GM12892 (cell line): ENCODE measurements around the gene SYCN.

Source experiments
- DNase-seq: peaks from one replicate; pipeline ENCODE4 v3.0.0; 2011; ENCODE audit not compliant: insufficient read length
- FAIRE-seq: peaks from 2 replicates; lab custom pipeline; 2011; peaks lifted over from hg19 to GRCh38; lab: Jason Lieb, UNC
- POLR2A ChIP-seq: IDR thresholded peaks from 2 replicates; pipeline ENCODE4 v1.6.1; 2011; ENCODE audit warnings: low read depth, low read length, control low read depth
- POLR2AphosphoS5 ChIP-seq: IDR thresholded peaks from 2 replicates; pipeline ENCODE4 v1.6.1; 2011; ENCODE audit warnings: low read depth, low read length, control low read depth
- TAF1 ChIP-seq: IDR thresholded peaks from 2 replicates; pipeline ENCODE4 v1.6.1; 2011; ENCODE audit warnings: low read depth, mild to moderate bottlenecking, control low read depth, low read length, borderline replicate concordance

Gene SYCN

DNA sequence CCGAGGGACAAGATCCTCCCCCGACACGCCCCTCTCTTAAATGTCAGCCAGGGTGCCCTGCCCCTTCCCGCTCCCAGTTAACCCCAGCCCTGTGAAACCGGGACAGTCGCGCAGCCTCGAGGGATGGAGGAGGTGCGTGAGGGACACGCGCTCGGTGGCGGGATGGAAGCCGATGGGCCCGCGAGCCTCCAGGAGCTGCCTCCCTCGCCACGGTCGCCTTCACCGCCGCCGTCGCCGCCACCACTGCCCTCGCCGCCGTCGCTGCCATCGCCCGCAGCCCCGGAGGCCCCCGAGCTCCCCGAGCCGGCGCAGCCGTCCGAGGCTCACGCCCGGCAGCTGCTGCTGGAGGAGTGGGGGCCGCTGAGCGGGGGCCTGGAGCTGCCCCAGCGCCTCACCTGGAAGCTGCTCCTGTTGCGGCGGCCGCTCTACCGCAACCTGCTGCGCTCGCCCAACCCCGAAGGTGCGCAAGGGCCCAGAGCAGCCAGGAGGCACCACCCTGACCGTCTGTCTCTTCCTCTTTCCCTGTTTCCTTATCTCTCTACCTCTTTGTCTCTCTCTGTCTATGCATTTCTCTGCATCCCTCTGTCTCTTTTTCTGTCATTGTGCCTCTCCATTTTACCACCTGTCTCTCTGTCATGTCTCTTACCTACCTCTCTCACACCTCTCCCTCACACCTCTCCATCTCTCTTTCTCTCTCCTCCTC lies 7.1 kb downstream of the SYCN start, which contains the start of gene NCCRP1:
Gene NCCRP1, plus strand, starts transcription at position 105 of the 703 bp plus-strand sequence. Its CDS starts 19 bp downstream, at position 124.
- no peak for TF ChIP-seq POLR2AphosphoS5
- TF ChIP-seq TAF1, result no peak
- TF ChIP-seq POLR2A, result no peak
- no peak for DNase-seq
- FAIRE-seq, result no peak

DNA sequence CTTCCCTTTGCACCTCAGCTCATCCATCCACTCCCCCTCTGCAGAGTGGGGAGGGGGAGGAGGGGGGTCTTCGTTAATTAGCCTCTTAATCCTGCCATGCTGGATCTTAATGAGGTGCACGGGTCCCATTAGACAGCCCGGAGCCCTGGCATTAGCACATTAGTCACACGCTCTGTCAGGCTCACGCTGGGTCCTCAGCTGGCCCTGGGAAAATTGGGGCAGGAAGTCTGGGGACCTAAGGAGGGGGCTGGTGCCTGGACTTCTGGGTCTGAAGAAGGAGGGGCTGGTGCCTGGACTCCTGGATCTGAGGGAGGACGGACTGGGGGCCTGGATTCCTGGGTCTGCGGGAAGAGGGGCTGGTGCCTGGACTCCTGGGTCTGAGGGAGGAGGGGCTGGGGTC lies 7.7 kb downstream of the SYCN start:
- DNase-seq (no peak), FAIRE-seq (no peak)
- TF ChIP-seq POLR2A (no peak), POLR2AphosphoS5 (no peak), TAF1 (no peak)

DNA sequence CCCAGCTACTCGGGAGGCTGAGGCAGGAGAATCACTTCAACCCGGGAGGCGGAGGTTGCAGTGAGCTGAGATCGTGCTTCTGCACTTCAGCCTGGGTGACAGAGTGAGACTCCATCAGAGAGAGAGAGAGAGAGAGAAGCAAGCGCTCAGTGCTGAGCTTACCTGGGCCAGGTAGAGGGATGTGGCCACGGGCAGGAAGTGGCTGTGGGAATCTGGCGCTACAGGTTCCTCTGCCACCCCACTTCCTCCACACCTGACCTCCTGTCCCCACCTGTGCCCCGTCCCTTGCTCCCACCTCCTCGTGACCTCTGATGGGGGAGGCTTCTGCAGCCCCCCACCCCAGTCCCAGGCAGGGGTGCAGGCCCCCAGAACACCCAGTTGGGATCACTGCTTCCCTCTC lies 8.3 kb downstream of the SYCN start:
- no peak for TF ChIP-seq POLR2AphosphoS5
- TF ChIP-seq TAF1, result no peak
- TF ChIP-seq POLR2A, result no peak
- DNase-seq (no peak), FAIRE-seq (no peak)

DNA sequence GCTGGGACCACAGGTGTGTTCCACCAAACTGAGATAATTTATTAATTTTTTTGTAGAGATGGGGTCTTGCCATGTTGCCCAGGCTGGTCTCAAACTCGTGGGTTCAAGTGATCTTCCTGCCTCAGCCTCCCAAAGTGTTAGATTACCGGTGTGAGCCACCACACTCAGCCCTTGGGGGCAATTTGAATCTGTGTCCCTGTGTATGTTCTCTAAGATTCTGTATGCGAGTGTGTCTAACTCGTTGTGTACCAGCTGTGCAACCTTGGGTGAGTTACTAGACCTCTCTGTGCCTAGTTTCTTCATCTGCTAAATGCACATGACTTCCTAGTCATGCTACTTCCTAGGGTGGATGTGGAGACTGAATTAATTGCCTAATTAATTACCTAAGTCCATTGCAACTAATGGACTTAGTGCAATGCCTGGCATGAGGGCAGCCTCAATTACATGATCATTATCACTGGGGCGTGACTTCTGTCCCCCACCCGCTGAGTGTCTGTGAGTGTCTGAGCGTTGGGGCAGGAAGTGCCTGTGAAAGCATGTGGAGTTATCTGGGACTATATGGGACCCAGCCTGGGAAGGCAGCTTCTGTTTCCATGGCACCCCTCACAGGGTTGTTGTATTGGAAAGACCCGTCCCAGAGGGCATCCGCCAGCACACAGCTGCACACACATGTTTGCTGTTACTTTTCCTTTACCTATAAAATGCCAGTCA lies 9.1 kb downstream of the SYCN start:
- FAIRE-seq (no peak), DNase-seq (no peak)
- no peak for TF ChIP-seq POLR2AphosphoS5
- no peak for TF ChIP-seq POLR2A
- TF ChIP-seq TAF1, result no peak

DNA sequence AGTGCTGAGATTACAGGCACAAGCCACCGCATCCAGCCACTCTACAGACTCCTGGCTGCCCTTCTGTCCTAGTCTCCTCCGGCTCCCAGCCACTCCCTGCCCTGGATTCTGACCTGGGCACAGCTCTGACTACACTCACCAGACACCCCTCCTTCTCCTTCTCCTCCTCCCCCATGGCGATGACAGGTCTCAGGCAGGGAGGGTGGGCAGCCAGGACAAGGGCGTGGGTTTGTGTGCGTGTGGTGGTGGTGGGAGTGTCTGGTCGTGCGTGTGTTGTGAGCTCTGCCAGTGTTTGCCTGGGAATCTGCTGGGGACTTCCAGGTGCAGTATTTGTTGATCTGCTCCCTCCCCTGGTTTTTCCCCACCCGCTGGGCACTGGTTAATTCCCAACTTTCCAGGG lies 10.3 kb downstream of the SYCN start:
- TF ChIP-seq POLR2A (no peak), TAF1 (no peak), POLR2AphosphoS5 (no peak)
- DNase-seq, result no peak

DNA sequence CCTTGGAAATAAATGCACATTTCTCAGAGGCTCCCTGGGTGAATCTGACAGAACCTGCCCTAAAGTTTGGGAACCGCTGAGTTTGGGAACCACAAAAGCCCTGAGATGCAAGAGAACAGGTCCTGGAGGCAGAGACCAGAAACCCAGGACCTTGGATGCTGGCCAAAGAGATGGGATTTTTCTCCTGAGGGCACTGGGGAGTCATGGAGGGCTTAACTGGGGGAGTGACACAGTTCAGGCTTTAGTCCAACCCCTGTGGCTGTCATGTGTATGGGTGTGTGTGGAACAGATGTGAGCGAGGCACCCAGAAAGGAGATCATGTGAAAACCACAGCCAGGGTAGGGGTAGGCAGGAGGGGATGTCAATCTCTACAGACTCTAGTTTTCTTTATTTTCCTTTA lies 11.2 kb downstream of the SYCN start:
- TF ChIP-seq TAF1, result no peak
- no peak for TF ChIP-seq POLR2A
- no peak for TF ChIP-seq POLR2AphosphoS5
- FAIRE-seq (no peak), DNase-seq (no peak)

More for the DNA sequence above, 10.3 kb downstream of the SYCN start:
- FAIRE-seq, result no peak

DNA sequence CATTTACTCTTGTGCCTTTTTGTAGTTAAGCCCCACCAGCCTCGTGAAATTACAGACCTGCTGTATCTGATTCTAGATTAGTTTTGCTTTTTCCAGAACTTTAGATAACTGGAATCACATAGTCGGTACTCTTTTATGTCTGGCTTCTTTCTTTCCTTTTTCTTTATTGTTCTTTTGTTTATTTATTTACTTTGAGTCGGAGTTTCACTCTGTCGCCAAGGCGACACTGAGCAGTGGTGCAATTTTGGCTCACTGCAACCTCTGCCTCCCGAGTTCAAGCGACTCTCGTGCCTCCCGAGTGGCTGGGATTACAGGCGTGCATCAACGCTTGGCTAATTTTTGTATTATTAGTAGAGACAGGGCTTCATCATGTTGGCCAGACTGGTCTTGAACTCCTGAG lies 13.3 kb downstream of the SYCN start:
- no peak for TF ChIP-seq POLR2A
- no peak for TF ChIP-seq POLR2AphosphoS5
- TF ChIP-seq TAF1, result no peak
- DNase-seq (no peak), FAIRE-seq (no peak)

DNA sequence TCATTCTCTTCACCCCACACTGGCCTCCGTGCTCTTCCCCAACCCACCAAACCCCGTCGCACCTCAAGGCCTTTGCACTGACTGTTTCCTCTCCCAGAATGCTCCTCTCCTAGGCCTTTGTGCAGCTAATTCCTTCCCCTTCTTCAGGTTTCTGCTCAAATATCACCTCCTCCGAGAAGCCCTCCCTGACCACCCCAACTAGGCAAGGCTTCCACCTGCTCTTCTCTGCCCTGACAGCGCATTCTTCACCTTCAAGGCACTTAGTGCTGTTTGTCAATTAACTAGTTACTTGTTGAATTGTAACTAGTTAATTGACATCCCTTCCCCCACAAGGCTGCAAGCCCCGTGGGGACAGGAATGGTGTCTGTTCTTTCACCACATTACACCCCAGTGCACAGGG lies 15.1 kb downstream of the SYCN start:
- no peak for TF ChIP-seq POLR2AphosphoS5
- TF ChIP-seq POLR2A, result no peak
- TF ChIP-seq TAF1, result no peak
- no peak for FAIRE-seq
- DNase-seq, result no peak

DNA sequence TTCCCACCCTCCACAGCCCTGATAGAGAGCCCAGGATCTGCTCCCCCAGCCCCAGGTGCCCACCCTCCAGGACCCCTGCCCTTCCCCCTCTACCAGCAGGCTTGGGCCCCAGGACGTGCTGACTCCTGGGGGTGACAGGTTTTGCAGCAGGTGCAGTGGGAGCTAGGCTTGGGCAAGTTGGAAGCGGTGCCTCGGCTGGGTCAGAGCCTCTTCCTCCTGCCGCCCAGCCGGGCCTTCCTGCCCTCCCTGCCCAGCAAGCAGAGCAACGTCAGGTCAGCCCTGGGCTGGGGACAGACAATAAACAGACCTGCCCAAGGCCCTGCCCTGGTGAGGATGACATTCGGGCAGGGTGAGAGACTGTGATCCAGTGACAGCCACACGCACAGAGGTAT lies 16.5 kb downstream of the SYCN start:
- no peak for TF ChIP-seq TAF1
- TF ChIP-seq POLR2A, result no peak
- no peak for TF ChIP-seq POLR2AphosphoS5
- DNase-seq (no peak), FAIRE-seq (no peak)

DNA sequence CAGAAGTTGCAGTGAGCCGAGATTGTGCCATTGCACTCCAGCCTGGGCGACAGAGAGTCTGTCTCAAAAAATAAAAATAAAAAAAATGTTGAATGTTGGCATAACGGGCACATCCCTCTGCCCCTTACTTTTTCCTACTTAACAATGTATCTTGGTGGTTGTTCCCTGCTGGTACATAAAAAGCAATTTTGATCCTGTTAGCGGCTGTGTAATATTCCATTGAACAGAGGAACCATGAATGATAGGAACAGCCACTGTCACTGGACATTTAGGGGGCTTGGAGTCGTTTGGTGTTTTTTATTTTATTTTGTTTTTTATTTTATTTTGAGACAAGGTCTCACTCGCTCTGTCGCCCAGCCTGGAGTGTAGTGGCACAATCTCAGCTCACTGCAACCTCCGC lies 17.7 kb downstream of the SYCN start:
- FAIRE-seq, result no peak

DNA sequence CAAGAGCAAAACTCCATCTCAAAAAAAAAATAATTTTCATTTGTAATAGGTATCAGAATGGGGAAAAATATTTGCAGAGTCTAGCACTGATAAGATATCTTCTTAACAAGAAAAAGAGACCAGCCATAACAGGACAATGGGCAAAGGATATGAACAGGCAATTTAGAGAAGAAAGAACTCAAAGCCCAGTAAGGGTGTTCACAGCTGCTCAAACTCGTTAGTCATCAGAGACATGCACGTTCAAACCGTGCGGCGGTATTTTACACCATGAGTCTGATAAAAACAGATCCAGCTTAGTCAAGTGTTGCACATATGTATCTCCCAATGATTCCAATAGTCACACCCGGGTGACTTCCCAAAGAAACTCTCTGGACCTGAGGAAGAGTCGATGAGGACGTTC lies 21.0 kb downstream of the SYCN start:
- DNase-seq (no peak), FAIRE-seq (no peak)
- TF ChIP-seq POLR2AphosphoS5 (no peak), POLR2A (no peak), TAF1 (no peak)

More for the DNA sequence above, 17.7 kb downstream of the SYCN start:
- no peak for DNase-seq
- TF ChIP-seq POLR2A, result no peak
- no peak for TF ChIP-seq POLR2AphosphoS5
- TF ChIP-seq TAF1, result no peak

DNA sequence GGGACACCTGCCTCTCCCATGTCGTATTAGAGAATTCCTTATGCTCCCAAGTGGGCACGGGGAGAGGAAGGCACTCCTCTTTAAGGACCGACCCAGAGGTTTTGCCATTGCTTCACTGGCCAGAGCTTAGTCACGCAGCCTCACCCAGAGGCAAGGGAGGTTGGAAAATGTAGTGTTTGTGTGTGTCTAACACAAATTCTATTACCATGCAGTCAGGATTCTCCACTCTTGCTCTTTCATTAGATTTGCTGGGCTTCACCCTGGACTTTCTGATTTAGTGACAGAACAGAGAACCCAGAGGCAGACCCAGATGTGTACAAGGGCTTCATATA lies 21.9 kb downstream of the SYCN start:
- DNase-seq, result no peak
- no peak for TF ChIP-seq TAF1
- no peak for TF ChIP-seq POLR2AphosphoS5
- no peak for TF ChIP-seq POLR2A
- no peak for FAIRE-seq

DNA sequence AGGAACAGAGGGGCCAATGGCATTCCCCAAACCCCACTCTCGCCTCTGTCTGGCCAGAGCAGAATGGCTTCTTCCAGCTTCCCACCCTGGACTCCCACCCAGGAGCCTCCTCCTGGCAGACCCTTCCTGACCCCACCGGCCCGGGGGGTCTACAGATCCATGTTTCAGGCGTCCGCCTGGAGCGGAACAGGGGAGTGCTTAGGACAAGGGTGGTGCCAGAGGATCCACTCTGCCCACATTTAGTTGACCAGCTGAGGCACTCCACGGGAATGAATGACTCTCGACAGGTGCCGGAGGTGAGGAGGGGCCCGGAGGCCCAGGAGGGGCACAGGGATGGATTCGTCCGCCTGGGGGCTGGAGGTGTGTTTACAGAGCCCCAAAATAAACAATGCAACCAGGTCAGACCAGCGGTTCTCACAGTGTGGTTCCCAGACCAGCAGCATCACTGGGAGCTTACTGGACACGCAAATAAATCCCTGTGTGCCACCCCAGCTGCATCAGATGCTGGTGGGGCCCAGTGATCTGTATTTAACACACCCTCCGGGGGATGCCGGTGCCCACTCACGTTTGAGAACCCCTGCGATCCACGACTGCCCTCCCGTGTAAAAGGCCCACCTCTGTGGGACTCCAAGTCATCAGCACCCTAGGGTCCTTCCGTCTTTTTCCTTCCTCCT lies 22.4 kb downstream of the SYCN start:
- DNase-seq, result no peak
- TF ChIP-seq POLR2AphosphoS5, result no peak
- no peak for TF ChIP-seq POLR2A
- no peak for TF ChIP-seq TAF1

More for the DNA sequence above, 22.4 kb downstream of the SYCN start:
- no peak for FAIRE-seq
